Measurements from ENCODE around the gene TNFSF13B.

The TNFSF13B gene

GRCh38 chr13:108272333-108272732 lies 2.8 kb downstream of the TNFSF13B start:
- no peaks in the 10 kb centered on the region for H3K27me3 ChIP-seq (ENCODE audit: low read depth, low read length)
- no peak overlapping the region for H3K27ac ChIP-seq (ENCODE audit: low read length)
- H3K79me2 ChIP-seq (ENCODE audit: low read length): no peaks in the 10 kb centered on the region
- no peaks in the 10 kb centered on the region for H3K9me3 ChIP-seq (ENCODE audit: insufficient read depth, low read length)
- H4K20me1 ChIP-seq (ENCODE audit: insufficient read depth, low read length): no peaks in the 10 kb centered on the region
- TF ChIP-seq CTCF (IDR thresholded peaks at IDR 0.05; ENCODE audit: low read depth, low read length) (no peak), EZH2phosphoT487 (IDR thresholded peaks at IDR 0.05; ENCODE audit: low read depth) (no peak)
- H3K9ac ChIP-seq (ENCODE audit: low read length): no peak overlapping the region
- no peak overlapping the region for H3K4me3 ChIP-seq (ENCODE audit: low read length)
- H3K4me1 ChIP-seq (ENCODE audit: low read length): peaks cover 24% of the 10 kb centered on the region
- no peaks in the 10 kb centered on the region for H3K36me3 ChIP-seq (replicated peaks; ENCODE audit: low read depth, low read length)
- H3K4me2 ChIP-seq (ENCODE audit: low read length): no peak overlapping the region
- no peak overlapping the region for H2AFZ ChIP-seq (ENCODE audit: low read depth, low read length)

DNA sequence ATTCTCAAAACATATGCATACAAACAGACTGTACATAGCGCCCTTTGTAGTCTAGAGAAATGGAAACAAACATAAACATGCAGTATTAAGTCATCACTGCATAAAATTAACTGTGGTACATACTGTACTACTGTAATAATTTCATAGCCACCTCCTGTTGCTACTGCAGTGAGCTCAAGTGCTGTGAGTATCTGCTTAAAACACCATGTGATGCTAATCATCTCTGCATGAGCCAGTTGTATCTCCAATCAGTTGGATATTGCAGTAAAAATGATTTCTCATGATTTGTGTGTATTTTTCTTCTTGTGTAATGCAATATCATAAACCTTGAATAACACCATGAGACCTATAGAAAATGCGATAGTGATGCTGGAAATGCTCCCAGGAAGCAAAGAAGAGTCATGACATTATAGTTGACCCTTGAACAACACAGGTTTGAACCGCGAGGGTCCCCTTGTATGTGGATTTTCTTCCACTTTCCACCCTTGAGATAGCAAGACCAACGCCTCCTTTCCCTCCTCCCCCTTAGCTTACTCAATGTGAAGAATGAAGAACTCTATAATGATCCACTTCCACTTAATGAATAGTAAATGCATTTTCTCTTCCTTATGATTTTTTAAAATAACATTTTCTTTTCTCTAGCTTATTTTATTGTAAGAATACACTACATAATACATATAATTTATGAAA lies 4.1 kb downstream of the TNFSF13B start:
- H3K4me1 ChIP-seq (ENCODE audit: low read length): peaks cover 21% of the 10 kb centered on the region
- TF ChIP-seq CTCF (IDR thresholded peaks at IDR 0.05; ENCODE audit: low read depth, low read length): no peak
- TF ChIP-seq EZH2phosphoT487 (IDR thresholded peaks at IDR 0.05; ENCODE audit: low read depth): no peak
- H3K4me2 ChIP-seq (ENCODE audit: low read length): no peak overlapping the region
- H3K27me3 ChIP-seq (ENCODE audit: low read depth, low read length): no peaks in the 10 kb centered on the region
- no peaks in the 10 kb centered on the region for H3K79me2 ChIP-seq (ENCODE audit: low read length)
- no peak overlapping the region for H2AFZ ChIP-seq (ENCODE audit: low read depth, low read length)
- no peaks in the 10 kb centered on the region for H4K20me1 ChIP-seq (ENCODE audit: insufficient read depth, low read length)
- no peaks in the 10 kb centered on the region for H3K9me3 ChIP-seq (ENCODE audit: insufficient read depth, low read length)
- H3K9ac ChIP-seq (ENCODE audit: low read length): no peak overlapping the region
- no peak overlapping the region for H3K4me3 ChIP-seq (ENCODE audit: low read length)
- no peak overlapping the region for H3K27ac ChIP-seq (ENCODE audit: low read length)
- H3K36me3 ChIP-seq (replicated peaks; ENCODE audit: low read depth, low read length): no peaks in the 10 kb centered on the region

DNA sequence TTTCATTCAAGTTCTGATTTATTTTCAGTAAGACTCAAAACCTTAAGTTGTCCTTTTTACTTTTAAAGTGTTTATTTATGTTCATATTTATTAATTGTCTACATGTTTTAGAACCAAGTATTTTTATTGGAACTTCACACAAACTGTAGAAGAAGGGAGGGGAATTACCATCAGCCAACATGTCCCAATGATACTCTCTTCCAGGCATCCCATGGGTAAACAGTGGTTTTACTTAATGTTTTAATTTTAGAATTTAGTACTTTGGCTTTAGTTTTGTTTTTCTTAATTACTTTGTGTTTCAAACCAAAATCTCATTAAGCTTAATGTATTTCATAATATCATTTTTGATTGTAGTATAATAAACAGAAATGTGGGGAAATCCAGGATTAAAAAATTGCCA lies 5.2 kb downstream of the TNFSF13B start:
- H3K27ac ChIP-seq (ENCODE audit: low read length): no peak overlapping the region
- no peaks in the 10 kb centered on the region for H3K79me2 ChIP-seq (ENCODE audit: low read length)
- no peak for TF ChIP-seq EZH2phosphoT487 (IDR thresholded peaks at IDR 0.05; ENCODE audit: low read depth)
- TF ChIP-seq CTCF (IDR thresholded peaks at IDR 0.05; ENCODE audit: low read depth, low read length): no peak
- H3K36me3 ChIP-seq (replicated peaks; ENCODE audit: low read depth, low read length): no peaks in the 10 kb centered on the region
- H4K20me1 ChIP-seq (ENCODE audit: insufficient read depth, low read length): no peaks in the 10 kb centered on the region
- H3K9ac ChIP-seq (ENCODE audit: low read length): no peak overlapping the region
- H3K4me2 ChIP-seq (ENCODE audit: low read length): no peak overlapping the region
- H3K4me1 ChIP-seq (ENCODE audit: low read length): peaks cover 9% of the 10 kb centered on the region
- no peaks in the 10 kb centered on the region for H3K9me3 ChIP-seq (ENCODE audit: insufficient read depth, low read length)
- no peak overlapping the region for H2AFZ ChIP-seq (ENCODE audit: low read depth, low read length)
- H3K27me3 ChIP-seq (ENCODE audit: low read depth, low read length): no peaks in the 10 kb centered on the region
- no peak overlapping the region for H3K4me3 ChIP-seq (ENCODE audit: low read length)

DNA sequence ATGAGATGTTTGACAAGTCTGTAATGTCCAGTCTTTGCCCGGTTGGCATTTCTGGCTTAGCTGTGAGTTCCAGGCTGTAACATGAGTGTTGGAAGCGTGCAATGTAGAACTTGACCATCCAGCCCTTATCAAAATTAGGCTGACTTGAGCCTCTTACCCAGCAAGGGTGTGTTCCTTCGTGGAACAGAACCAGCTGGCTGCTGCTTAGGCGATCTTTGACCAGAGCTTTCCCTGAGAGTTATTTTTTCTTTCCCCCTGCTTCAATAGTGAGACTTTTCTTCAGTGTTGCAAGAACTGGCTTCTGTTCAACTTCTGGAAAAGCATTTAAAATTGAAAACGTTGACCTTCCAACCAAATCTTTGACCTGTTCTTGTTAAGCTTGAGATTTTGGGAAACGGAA lies 6.5 kb downstream of the TNFSF13B start:
- no peaks in the 10 kb centered on the region for H3K9me3 ChIP-seq (ENCODE audit: insufficient read depth, low read length)
- TF ChIP-seq EZH2phosphoT487 (IDR thresholded peaks at IDR 0.05; ENCODE audit: low read depth) (no peak), CTCF (IDR thresholded peaks at IDR 0.05; ENCODE audit: low read depth, low read length) (no peak)
- no peaks in the 10 kb centered on the region for H3K79me2 ChIP-seq (ENCODE audit: low read length)
- no peak overlapping the region for H3K9ac ChIP-seq (ENCODE audit: low read length)
- no peaks in the 10 kb centered on the region for H3K36me3 ChIP-seq (replicated peaks; ENCODE audit: low read depth, low read length)
- no peaks in the 10 kb centered on the region for H3K27me3 ChIP-seq (ENCODE audit: low read depth, low read length)
- no peak overlapping the region for H2AFZ ChIP-seq (ENCODE audit: low read depth, low read length)
- no peaks in the 10 kb centered on the region for H3K4me1 ChIP-seq (ENCODE audit: low read length)
- H4K20me1 ChIP-seq (ENCODE audit: insufficient read depth, low read length): no peaks in the 10 kb centered on the region
- H3K27ac ChIP-seq (ENCODE audit: low read length): no peak overlapping the region
- H3K4me2 ChIP-seq (ENCODE audit: low read length): no peak overlapping the region
- H3K4me3 ChIP-seq (ENCODE audit: low read length): no peak overlapping the region
